Glomerular endothelial cell (primary cell): ENCODE measurements around the gene C1orf115. TPM values are rescaled to one million over a fixed set of nuclear protein-coding genes. Genes with fewer than 3 reads are reported as not detected.
"Not testable (repeated sequence)": the region's sequence is repeated elsewhere in the genome, so short reads cannot be mapped to it uniquely, and the experiment has no call there.

ENCODE experiments used
- DNase-seq: peaks from one replicate; pipeline ENCODE4 v3.0.0-alpha.2; 2011; ENCODE audit warnings: low read depth, low spot score; ENCODE audit errors: extremely low read depth
- total RNA-seq: library from RNA; depleted of rRNA; stranded (reverse); fragments of >200 nt; gene quantifications from 2 replicates; pipeline ENCODE4 v1.2.3, GENCODE V29; 2015

Gene C1orf115
- total RNA-seq, 1 donor from 2014 or later, result 21.8 TPM

- DNase-seq, result no peak
Observed at GRCh38 chr1:220692436-220693228, 2.5 kb downstream of the C1orf115 start.

- no peak for DNase-seq
Observed at GRCh38 chr1:220694866-220695382, 4.8 kb downstream of the C1orf115 start.

- DNase-seq, result no peak
Observed at GRCh38 chr1:220695426-220695825, 5.3 kb downstream of the C1orf115 start.

- no peak for DNase-seq
Observed at GRCh38 chr1:220696226-220696862, 6.2 kb downstream of the C1orf115 start.

- DNase-seq, result no peak
Observed at GRCh38 chr1:220696863-220697231, 6.7 kb downstream of the C1orf115 start.

GRCh38 chr1:220697326-220697725 is 7.2 kb downstream of the C1orf115 start:
- no peak for DNase-seq

GRCh38 chr1:220698607-220699016 is 8.4 kb downstream of the C1orf115 start:
- no peak for DNase-seq

GRCh38 chr1:220699044-220699443 is 8.9 kb downstream of the C1orf115 start:
- no peak for DNase-seq

- DNase-seq, result no peak
Observed at GRCh38 chr1:220700556-220701179, 10.5 kb downstream of the C1orf115 start.

GRCh38 chr1:220701974-220702373 is 11.8 kb downstream of the C1orf115 start:
- DNase-seq, result no peak

- no peak for DNase-seq
Observed at GRCh38 chr1:220702733-220703270, 12.6 kb downstream of the C1orf115 start.

- DNase-seq, result no peak
Observed at GRCh38 chr1:220703305-220703704, 13.1 kb downstream of the C1orf115 start.

GRCh38 chr1:220705782-220706181 is 15.6 kb downstream of the C1orf115 start:
- no peak for DNase-seq

GRCh38 chr1:220706480-220706879 is 16.3 kb downstream of the C1orf115 start:
- no peak for DNase-seq

GRCh38 chr1:220707160-220707559 is 17.0 kb downstream of the C1orf115 start:
- no peak for DNase-seq

GRCh38 chr1:220708244-220708643 is 18.1 kb downstream of the C1orf115 start:
- no peak for DNase-seq

GRCh38 chr1:220708936-220709801 is 19.0 kb downstream of the C1orf115 start:
- no peak for DNase-seq

- DNase-seq, result no peak
Observed at GRCh38 chr1:220710333-220710732, 20.2 kb downstream of the C1orf115 start.

- DNase-seq, result no peak
Observed at GRCh38 chr1:220711056-220711809, 21.1 kb downstream of the C1orf115 start.

GRCh38 chr1:220715986-220716385 is 25.8 kb downstream of the C1orf115 start:
- not testable (repeated sequence) for DNase-seq
